Activated naive CD4-positive, alpha-beta T cell treated with anti-CD3 and anti-CD28 coated beads, Interleukin-2, amount 50 U/mL, for 16 hours (primary cell): ENCODE data around the gene USH1G.

Experiments used
- DNase-seq: peaks from one replicate; pipeline ENCODE4 v3.0.0-alpha.2; 2020

The USH1G gene

GRCh38 chr17:74953134-74953687 is 30.2 kb upstream of the USH1G start:
- DNase-seq: no peak

- no peak for DNase-seq
Observed at GRCh38 chr17:74952431-74953133, 29.5 kb upstream of the USH1G start.

DNA sequence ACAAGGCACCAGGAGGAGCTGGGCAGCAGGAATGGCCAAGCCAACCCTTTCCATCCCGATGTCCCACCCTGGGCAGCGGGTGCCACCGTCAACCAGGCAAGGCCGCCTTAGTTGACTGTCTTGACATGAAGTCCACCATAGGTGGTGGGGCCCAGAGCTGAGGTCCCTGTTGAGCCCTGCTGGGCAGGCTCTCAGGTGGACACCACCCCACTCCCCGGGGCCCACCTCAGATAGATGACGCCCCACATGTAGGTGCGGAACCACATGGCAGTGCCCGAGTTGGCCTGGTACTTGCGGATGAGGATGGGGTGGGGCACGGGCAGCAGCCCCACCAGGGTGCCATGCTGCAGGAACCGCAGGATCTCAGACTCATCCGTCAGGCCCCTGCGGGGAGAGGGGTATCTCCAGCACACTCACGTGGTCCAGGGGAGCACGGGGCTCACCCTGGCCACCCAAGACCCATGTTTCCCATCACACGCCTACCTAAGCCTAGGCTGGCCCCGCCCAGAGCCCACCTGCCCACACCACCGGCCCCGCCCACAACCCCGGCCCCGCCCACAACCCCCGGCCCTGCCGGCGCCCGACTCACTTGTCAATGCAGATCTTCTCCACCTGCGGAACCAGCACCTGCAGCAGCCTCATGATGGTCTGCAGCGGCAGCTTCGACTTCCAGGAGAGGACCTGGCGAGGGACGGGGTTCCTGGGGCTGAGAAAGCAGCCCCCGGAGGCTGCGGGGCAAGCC is 28.8 kb upstream of the USH1G start:
- no peak for DNase-seq

GRCh38 chr17:74951065-74951464 is 28.0 kb upstream of the USH1G start:
- DNase-seq: no peak

- DNase-seq: no peak
Observed at GRCh38 chr17:74950207-74950606, 27.2 kb upstream of the USH1G start.

DNA sequence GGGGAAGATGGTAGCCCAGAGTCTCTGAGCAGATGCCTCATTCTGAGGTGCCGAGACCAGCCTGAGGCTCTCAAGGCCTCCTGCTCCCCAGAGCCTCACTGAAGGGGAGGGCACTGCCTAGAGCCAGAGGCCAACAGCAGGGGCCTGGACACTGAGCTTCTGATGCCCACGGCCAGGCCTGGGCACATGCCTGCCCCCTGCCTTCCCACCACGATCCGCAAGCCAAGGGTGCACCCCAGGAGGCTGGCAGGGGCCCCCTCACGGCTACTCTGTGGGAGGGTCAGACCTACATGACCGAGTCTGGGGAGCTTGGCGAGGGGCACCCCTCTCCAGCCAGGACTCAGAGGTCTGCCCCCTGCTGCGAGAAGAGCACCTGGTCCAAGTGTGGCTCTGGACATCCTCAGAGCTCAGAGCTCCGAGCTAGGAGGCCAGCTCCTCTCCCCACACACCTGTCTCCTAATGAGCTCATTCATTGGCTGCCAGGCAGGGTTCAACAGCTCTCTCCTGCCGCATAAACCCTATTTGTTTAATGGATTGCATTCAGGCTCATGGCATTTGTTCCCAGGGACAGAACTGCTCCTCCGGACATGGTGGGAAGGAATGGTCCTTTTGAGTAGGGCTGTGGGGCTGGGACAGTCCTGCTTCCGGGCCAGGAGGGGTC is 26.5 kb upstream of the USH1G start:
- no peak for DNase-seq

GRCh38 chr17:74947041-74947754 is 24.1 kb upstream of the USH1G start:
- DNase-seq: no peak

GRCh38 chr17:74946641-74947040 is 23.6 kb upstream of the USH1G start:
- no peak for DNase-seq

- DNase-seq: no peak
Observed at GRCh38 chr17:74945543-74945942, 22.5 kb upstream of the USH1G start.

DNA sequence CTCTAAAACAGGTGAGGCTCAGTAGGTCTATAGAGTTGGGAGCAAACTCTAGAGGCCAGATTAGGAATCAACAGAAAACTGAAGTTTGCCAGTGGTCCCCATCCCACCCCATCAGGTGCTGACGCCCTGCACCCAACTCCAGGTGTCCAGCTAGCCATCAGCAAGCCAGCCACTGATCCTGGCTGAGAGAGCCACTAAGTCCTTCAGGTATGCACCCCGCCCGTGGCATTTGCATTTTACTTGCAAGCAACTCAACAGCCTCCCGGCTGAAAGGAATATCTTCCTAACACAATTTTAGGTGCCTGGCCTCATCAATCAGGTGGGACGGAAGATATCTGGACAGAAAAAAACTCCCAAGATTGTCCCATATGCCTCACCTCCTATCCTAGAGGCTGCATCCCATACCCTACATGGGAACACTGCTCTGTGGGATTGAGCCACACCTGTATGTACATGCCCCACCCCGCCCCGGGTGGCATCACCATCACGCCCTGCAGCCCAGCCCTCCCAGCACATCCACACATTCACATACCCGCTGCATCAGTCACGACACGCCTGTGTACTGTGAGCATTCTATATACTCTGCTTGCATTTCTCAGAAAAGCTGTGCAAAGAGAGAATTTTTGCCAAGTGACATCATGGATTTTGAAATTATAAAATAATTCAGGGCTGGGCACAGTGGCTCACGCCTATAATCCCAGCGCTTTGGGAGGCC is 20.9 kb upstream of the USH1G start:
- DNase-seq: no peak

DNA sequence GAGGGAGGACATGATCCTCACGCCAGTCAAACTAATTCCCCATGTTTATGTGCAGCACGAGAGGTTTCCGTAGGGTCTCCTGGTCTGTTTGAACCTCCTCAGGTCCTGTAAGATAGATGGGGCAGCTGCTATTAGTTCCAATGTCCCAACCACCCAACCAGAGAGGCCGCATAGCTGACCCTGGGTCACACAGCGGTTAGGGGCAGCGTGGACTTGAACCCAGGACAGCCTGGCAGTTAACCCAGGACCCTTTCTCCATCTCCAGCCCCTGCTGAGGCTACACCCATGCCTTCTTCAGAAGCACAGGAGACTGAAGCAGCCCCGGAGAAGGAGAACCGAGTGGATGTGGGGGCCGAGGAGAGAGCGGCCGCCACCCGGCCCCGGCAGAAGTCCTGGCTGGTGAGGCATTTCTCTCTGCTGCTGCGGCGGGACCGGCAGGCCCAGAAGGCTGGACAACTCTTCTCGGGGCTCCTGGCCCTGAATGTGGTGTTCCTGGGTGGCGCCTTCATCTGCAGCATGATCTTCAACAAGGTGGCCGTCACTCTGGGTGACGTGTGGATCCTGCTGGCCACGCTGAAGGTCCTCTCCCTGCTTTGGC is 18.2 kb upstream of the USH1G start:
- DNase-seq: no peak

DNA sequence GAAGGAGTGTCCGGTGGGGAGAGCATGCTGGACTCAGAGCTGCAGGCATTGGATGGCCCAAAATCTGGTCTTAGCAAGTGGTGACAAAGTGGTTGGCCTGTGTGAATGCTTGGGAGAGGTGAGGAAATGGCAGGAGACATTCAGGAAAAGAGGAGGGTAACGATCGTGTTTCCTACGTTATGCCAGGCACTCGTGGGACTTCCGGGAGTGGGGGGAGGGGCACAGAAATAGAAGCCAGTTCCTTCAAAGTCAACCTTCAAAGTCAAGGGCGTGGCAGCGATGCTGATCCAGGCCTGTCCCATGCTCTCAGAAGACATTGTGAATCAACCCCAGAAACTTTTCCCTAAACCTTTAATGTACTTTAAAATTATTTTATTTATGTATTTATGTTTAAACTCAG is 16.5 kb upstream of the USH1G start:
- DNase-seq: no peak

DNA sequence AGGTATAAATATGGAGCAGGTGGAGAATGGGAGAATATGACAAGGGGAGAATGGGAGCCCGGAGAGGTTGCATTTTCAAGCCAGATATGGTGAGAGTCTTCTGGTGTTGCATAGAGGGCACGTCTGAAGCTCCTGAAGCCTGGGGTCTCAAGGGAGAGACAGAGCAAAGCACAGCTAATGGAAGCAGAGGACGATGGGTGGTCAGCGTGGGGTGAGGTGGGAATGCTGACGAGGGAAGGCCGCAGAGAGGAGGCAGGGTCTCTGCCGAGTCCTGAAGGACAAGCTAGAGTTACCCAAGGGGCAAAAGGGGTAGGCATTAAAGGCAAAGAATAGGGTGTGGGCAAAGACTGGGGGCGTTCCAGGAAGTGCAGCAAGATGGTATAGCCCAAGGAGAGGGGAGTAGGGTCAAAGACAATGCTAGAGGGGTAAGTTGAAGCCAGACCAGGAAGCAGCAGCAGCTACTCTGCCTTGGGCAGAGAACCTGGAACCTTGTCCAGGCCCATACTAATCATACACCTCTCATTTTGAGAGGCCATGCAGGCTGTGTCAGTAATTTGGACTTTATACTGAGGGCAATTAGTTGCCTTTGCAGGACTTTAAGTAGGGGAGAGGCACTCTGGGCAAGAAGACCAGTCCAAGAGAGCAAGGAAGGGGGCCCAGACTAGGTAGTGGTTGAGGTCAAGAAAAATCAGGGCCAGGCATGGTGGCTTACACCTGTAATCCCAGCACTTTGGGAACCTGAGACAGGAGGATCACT is 15.3 kb upstream of the USH1G start:
- DNase-seq: no peak

GRCh38 chr17:74937064-74938051 is 14.3 kb upstream of the USH1G start:
- DNase-seq: no peak

DNA sequence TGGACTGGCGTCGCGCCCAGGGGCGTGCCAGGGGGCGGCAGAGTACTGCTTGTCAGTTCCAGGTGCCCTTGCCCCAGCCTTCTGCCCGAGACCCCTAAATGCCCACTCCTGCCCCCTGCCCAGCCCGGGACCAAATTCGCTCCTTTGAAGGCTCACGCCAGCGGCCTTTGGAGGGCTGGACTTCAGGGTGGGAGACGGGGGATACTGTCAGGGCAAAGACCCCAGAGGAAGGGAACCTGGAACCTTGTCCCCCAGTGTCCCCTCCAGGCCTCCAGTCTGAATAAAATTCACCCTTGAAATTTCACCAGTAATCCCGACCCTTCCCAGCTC is 13.4 kb upstream of the USH1G start:
- no peak for DNase-seq

DNA sequence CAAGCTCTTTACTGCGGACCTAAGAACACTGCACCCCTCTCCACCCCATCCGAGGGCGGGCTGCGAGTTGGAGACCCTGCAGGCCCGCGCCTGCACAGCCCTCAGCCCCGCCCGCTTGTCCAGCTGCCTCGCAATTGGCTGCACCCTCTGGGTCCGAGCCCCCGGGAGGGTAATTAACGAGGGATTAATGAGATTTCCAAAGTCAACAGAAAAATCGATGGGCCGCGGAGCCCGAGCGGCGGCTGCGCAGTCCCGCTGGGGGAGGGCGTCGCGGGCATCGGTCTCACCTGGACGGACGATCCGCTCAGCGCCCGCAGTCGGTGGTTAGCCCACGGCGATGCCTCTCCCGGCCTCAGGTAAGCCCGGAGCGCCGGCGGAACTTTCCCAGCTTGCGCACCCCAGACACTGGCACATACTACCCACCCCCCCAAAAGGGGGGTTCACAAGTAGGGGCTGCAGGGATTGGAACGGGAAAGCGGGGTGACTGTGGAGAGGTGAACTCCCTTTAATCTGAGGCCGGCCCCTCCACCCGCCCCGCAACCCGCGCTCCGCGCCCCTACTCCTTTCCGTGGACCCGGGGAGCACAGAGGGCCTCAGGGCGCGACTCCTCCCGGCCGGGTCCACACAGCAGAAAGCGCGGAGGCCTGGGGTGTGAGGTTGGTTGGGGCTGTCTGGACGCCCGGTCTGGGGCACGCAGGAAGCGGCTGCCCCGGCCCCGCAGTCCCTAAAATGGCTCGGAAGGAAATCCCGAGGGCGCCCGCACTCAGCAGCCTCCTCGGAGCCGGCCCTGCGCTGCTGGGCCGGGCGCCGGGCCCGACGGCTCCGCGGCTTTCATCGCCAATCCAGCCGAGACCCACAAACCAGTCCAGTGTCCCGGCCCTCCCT is 12.8 kb upstream of the USH1G start, which contains the start of gene OTOP3:
Gene OTOP3 (plus strand): TSS at position 314 of the 885 bp plus-strand sequence. CDS start 24 bp downstream, at position 338.
- DNase-seq: no peak

DNA sequence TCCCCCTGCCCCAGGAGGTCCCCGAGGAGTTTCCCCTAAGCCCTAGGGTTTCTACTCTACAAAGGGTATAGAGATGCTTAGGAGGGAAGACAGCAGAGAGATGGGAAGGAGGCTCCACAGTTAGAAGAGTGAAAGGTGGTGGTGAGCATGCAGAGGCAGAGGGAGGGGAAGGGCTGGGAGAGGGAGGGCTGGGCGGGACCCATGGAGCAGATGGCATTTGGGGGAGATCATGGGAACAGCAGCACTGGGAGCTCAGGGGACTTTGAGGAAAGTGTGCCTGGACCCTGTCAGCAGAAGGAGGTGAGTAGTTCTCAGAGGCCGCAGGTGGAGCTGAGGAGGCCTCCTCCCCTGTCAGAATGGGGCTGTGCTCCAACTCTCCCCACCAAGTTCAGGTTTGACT is 12.0 kb upstream of the USH1G start:
- no peak for DNase-seq

GRCh38 chr17:74930535-74931036 is 7.5 kb upstream of the USH1G start:
- no peak for DNase-seq

DNA sequence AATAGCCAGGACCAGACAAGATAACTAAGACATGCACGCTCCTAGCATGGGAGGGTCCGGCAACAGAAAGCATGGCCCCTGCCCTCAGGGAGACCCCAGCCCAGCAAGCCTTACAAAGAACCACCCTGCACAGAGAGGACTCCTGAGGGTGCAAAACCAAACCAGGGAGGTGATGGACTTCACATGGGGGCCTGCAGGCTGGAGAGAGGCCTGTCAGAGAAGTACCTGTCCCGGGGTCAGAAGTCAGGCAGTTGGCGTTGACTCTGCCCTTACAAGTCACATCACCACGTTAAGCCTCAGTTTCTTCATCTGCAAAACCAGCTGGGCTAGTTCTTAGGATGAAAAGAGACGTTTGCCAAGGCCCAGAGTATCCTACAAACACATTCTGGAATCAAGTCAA is 5.7 kb upstream of the USH1G start:
- no peak for DNase-seq
